ENCODE data around the gene ZNF112. TPM values are rescaled to one million over a fixed set of nuclear protein-coding genes. Genes with fewer than 3 reads are reported as not detected.
"Not testable (repeated sequence)": the region's sequence is repeated elsewhere in the genome, so short reads cannot be mapped to it uniquely, and the experiment has no call there.

ZNF112 gene
- total RNA-seq, 1 donor: 8.6 TPM

DNA sequence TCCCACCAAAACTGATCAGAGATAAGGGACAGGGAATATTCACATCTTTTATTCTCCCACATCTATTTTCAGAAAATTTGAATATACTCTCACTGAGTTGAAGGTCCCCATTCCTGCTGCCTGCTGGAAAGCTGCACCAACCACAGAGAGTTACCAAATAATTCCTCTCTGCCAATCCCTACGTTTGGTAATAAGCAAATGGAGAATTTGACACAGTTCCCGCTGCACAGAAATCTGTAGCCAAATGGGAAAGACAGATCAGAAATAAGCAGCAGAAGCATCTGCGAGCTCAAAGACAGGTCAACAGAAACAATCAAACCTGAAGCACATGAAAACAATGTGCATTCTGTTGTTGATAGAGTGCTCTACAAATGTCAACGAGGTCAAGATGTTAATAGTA, 9.9 kb downstream of the ZNF112 start:
- DNase-seq (ENCODE audit: low read depth): no peak
- H3K4me3 ChIP-seq (ENCODE audit: low read depth, low read length): no peak overlapping the region
- no peak for TF ChIP-seq CTCF (IDR thresholded peaks at IDR 0.05; ENCODE audit: insufficient read depth, low read depth, low read length)

GRCh38 chr19:44345959-44346358, 10.5 kb downstream of the ZNF112 start:
- no peak overlapping the region for H3K4me3 ChIP-seq (ENCODE audit: low read depth, low read length)
- TF ChIP-seq CTCF (IDR thresholded peaks at IDR 0.05; ENCODE audit: insufficient read depth, low read depth, low read length): no peak
- no peak for DNase-seq (ENCODE audit: low read depth)

DNA sequence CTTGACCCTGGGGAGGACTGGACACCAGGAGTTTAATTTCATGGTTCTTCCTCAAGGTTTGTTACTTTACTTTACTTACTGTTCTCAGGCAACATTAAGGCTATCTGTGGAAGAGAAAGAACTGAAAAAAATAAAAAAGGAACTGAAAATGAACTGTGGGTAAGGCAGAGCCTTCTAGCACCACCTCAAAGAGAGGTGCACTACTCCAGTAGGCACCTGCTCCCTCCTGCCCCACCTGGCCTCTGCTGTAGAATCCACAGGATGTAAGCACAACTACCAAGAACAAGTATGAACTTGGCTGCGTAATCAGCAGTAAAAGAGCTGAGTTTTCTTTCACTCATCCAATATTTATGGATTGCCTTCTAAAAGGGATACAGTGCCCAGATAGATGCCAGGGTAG, 12.2 kb downstream of the ZNF112 start:
- H3K4me3 ChIP-seq (ENCODE audit: low read depth, low read length): no peak overlapping the region
- no peak for DNase-seq (ENCODE audit: low read depth)
- no peak for TF ChIP-seq CTCF (IDR thresholded peaks at IDR 0.05; ENCODE audit: insufficient read depth, low read depth, low read length)

DNA sequence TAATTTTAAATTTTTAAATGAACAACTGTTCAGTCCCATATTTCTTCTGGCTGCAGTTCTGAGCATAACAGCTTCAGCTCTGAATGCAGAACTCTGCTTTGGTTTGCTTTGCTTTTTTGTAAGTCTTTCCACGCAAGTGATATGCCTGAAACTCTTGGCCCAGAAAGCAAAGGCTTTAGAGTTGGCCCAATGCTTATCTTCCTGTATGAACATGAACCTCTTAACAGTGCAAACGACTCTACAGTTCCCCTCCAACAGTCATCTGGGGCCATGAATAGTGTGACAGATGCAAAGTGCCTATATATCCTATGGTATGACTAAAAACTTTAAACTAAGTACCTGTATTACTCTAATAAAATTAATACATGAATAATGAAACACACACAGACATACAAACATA, 14.7 kb downstream of the ZNF112 start:
- no peak overlapping the region for H3K4me3 ChIP-seq (ENCODE audit: low read depth, low read length)
- no peak for DNase-seq (ENCODE audit: low read depth)
- TF ChIP-seq CTCF (IDR thresholded peaks at IDR 0.05; ENCODE audit: insufficient read depth, low read depth, low read length): no peak

- H3K4me3 ChIP-seq (ENCODE audit: low read depth, low read length); DNase-seq (ENCODE audit: low read depth): not testable (repeated sequence)
Measured at GRCh38 chr19:44334639-44335038, 21.8 kb downstream of the ZNF112 start.

DNA sequence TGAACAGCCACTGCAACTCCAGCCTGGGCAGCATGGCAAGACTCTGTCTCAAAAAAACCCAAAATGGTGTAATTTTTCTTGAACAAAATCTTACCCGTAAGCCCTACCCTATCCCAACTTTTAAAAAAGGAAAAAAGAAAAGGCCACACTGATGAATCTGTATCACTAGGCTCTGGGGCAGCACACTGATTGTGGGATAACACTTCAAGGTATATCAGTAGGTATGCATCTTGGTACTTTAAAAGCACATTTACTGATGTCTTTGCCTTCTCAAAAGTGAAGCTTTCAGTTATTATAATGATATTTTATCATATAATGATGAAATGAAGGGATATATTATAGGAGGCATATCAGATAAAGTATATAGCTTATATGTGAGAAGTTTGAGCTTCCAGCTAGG, 24.3 kb downstream of the ZNF112 start:
- TF ChIP-seq CTCF (IDR thresholded peaks at IDR 0.05; ENCODE audit: insufficient read depth, low read depth, low read length): no peak
- DNase-seq (ENCODE audit: low read depth): no peak
- H3K4me3 ChIP-seq (ENCODE audit: low read depth, low read length): no peak overlapping the region

GRCh38 chr19:44315883-44316282, 40.6 kb downstream of the ZNF112 start:
- DNase-seq (ENCODE audit: low read depth): no peak
- H3K4me3 ChIP-seq (ENCODE audit: low read depth, low read length): no peak overlapping the region
- TF ChIP-seq CTCF (IDR thresholded peaks at IDR 0.05; ENCODE audit: insufficient read depth, low read depth, low read length): no peak

Measured in fibroblast of villous mesenchyme (primary cell).